Parathyroid adenoma (tissue), 2 donors: ENCODE results near the gene KCNIP1.

Source experiments
- H2AFZ ChIP-seq: fragments of 300-600 bp; sonication (generic); one replicate; pipeline ENCODE4 v1.7.0; 2017; ENCODE audit warnings: antibody characterized with exemption, mild to moderate bottlenecking
- H3K27ac ChIP-seq: fragments of 300-600 bp; sonication (generic); one replicate; pipeline ENCODE4 v1.7.0; 2017
- H3K27me3 ChIP-seq: fragments of 300-600 bp; sonication (generic); one replicate; pipeline ENCODE4 v1.7.0; 2017; ENCODE audit warnings: low read length; ENCODE audit not compliant: control insufficient read depth, insufficient read depth
- H3K36me3 ChIP-seq: fragments of 300-600 bp; sonication (generic); one replicate; pipeline ENCODE4 v1.7.0; 2017; ENCODE audit warnings: low read length; ENCODE audit not compliant: control insufficient read depth, insufficient read depth
- H3K4me1 ChIP-seq: fragments of 300-600 bp; sonication (generic); one replicate; pipeline ENCODE4 v1.7.0; 2017; ENCODE audit warnings: control low read depth
- H3K4me2 ChIP-seq: fragments of 300-600 bp; sonication (generic); one replicate; pipeline ENCODE4 v1.7.0; 2017; ENCODE audit warnings: low read length
- H3K4me3 ChIP-seq: fragments of 300-600 bp; sonication (generic); one replicate; pipeline ENCODE4 v1.7.0; 2017; ENCODE audit warnings: low read depth, low read length
- H3K79me2 ChIP-seq: fragments of 300-600 bp; sonication (generic); one replicate; pipeline ENCODE4 v1.7.0; 2017; ENCODE audit warnings: control low read depth
- H3K9ac ChIP-seq: fragments of 300-600 bp; sonication (generic); one replicate; pipeline ENCODE4 v1.7.0; 2017; ENCODE audit warnings: mild to moderate bottlenecking
- H3K9me3 ChIP-seq: fragments of 300-600 bp; sonication (generic); one replicate; pipeline ENCODE4 v1.7.0; 2017; ENCODE audit warnings: low read length; ENCODE audit not compliant: control insufficient read depth
- TF ChIP-seq, protein P1 (sequence below): fragments of 300-600 bp; sonication (generic); IDR thresholded peaks from one replicate; pipeline ENCODE4 v1.7.0; 2017; ENCODE audit warnings: antibody characterized with exemption, mild to moderate bottlenecking
- donor health status: primary hyperparathyroidism.

Gene KCNIP1

GRCh38 chr5:170563824-170564567, 60.2 kb downstream of the KCNIP1 start:
- TF ChIP-seq, protein P1, sequence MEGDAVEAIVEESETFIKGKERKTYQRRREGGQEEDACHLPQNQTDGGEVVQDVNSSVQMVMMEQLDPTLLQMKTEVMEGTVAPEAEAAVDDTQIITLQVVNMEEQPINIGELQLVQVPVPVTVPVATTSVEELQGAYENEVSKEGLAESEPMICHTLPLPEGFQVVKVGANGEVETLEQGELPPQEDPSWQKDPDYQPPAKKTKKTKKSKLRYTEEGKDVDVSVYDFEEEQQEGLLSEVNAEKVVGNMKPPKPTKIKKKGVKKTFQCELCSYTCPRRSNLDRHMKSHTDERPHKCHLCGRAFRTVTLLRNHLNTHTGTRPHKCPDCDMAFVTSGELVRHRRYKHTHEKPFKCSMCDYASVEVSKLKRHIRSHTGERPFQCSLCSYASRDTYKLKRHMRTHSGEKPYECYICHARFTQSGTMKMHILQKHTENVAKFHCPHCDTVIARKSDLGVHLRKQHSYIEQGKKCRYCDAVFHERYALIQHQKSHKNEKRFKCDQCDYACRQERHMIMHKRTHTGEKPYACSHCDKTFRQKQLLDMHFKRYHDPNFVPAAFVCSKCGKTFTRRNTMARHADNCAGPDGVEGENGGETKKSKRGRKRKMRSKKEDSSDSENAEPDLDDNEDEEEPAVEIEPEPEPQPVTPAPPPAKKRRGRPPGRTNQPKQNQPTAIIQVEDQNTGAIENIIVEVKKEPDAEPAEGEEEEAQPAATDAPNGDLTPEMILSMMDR: no peak
- Histone ChIP-seq H3K4me1 (peaks cover 13% of the 10 kb centered on the region), H3K79me2 (no peaks in the 10 kb centered on the region), H3K27me3 (no peaks in the 10 kb centered on the region), H3K4me3 (no peak overlapping the region), H2AFZ (no peak overlapping the region), H3K9ac (no peak overlapping the region), H3K4me2 (no peak overlapping the region), H3K9me3 (no peaks in the 10 kb centered on the region), H3K36me3 (no peaks in the 10 kb centered on the region), H3K27ac (no peak overlapping the region)

- no peak overlapping the region for H2AFZ ChIP-seq
- H3K9ac ChIP-seq: no peak overlapping the region
- TF ChIP-seq, protein P1: no peak
- H3K79me2 ChIP-seq: no peaks in the 10 kb centered on the region
- no peak overlapping the region for H3K4me3 ChIP-seq
- no peaks in the 10 kb centered on the region for H3K27me3 ChIP-seq
- H3K27ac ChIP-seq: no peak overlapping the region
- H3K36me3 ChIP-seq: no peaks in the 10 kb centered on the region
- no peaks in the 10 kb centered on the region for H3K9me3 ChIP-seq
- H3K4me2 ChIP-seq: no peak overlapping the region
- H3K4me1 ChIP-seq: peaks cover 5% of the 10 kb centered on the region
Measured at GRCh38 chr5:170565072-170565471, 61.3 kb downstream of the KCNIP1 start.

GRCh38 chr5:170569101-170569500, 65.3 kb downstream of the KCNIP1 start:
- Histone ChIP-seq H3K9ac (no peak overlapping the region), H3K9me3 (no peaks in the 10 kb centered on the region), H3K4me2 (no peak overlapping the region), H3K27me3 (no peaks in the 10 kb centered on the region), H3K4me1 (no peaks in the 10 kb centered on the region), H2AFZ (no peak overlapping the region), H3K4me3 (no peak overlapping the region), H3K27ac (no peak overlapping the region), H3K36me3 (no peaks in the 10 kb centered on the region), H3K79me2 (no peaks in the 10 kb centered on the region)
- TF ChIP-seq, protein P1: no peak

- no peak overlapping the region for H3K27ac ChIP-seq
- no peak overlapping the region for H3K4me3 ChIP-seq
- no peaks in the 10 kb centered on the region for H3K36me3 ChIP-seq
- TF ChIP-seq, protein P1: no peak
- no peaks in the 10 kb centered on the region for H3K4me1 ChIP-seq
- H3K79me2 ChIP-seq: no peaks in the 10 kb centered on the region
- no peak overlapping the region for H3K4me2 ChIP-seq
- no peaks in the 10 kb centered on the region for H3K9me3 ChIP-seq
- no peaks in the 10 kb centered on the region for H3K27me3 ChIP-seq
- H2AFZ ChIP-seq: no peak overlapping the region
- no peak overlapping the region for H3K9ac ChIP-seq
Measured at GRCh38 chr5:170570476-170570875, 66.7 kb downstream of the KCNIP1 start.

DNA sequence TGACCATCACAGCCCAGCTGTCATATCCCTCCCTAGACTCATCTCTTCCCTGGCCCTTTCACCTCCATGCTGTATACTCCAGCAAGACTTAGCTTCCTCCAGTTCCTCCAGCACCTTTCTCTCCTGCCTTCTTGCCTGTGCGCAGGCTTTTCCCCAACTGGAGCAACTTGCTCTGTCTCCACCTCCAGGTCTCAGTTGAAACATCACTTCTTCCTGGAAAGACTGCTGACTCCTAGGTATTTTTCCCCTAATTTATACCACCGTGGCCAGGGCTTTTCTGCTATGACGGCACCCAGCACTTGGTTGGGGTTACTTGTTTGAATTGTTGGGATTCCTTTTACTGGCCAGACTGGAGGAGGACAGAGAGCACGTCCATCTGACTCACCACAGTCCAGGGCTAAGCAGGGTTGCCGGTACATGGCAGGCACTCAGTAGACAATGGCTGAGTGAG, 67.5 kb downstream of the KCNIP1 start:
- no peaks in the 10 kb centered on the region for H3K9me3 ChIP-seq
- no peak overlapping the region for H3K9ac ChIP-seq
- no peaks in the 10 kb centered on the region for H3K4me1 ChIP-seq
- TF ChIP-seq, protein P1: peak; percentile 26
- no peak overlapping the region for H3K27ac ChIP-seq
- no peak overlapping the region for H3K4me2 ChIP-seq
- H3K79me2 ChIP-seq: no peaks in the 10 kb centered on the region
- H3K36me3 ChIP-seq: no peaks in the 10 kb centered on the region
- no peak overlapping the region for H2AFZ ChIP-seq
- H3K4me3 ChIP-seq: no peak overlapping the region
- H3K27me3 ChIP-seq: no peaks in the 10 kb centered on the region
